DMS 273 (cell line): ENCODE data around the gene B3GNT8.
"Not testable (repeated sequence)": the region's sequence is repeated elsewhere in the genome, so short reads cannot be mapped to it uniquely, and the experiment has no call there.

Source experiments
- DNase-seq: peaks from one replicate; lab custom pipeline; 2025; ENCODE audit not compliant: unreplicated experiment; lab: John Stamatoyannopoulos, UW

The B3GNT8 gene

DNA sequence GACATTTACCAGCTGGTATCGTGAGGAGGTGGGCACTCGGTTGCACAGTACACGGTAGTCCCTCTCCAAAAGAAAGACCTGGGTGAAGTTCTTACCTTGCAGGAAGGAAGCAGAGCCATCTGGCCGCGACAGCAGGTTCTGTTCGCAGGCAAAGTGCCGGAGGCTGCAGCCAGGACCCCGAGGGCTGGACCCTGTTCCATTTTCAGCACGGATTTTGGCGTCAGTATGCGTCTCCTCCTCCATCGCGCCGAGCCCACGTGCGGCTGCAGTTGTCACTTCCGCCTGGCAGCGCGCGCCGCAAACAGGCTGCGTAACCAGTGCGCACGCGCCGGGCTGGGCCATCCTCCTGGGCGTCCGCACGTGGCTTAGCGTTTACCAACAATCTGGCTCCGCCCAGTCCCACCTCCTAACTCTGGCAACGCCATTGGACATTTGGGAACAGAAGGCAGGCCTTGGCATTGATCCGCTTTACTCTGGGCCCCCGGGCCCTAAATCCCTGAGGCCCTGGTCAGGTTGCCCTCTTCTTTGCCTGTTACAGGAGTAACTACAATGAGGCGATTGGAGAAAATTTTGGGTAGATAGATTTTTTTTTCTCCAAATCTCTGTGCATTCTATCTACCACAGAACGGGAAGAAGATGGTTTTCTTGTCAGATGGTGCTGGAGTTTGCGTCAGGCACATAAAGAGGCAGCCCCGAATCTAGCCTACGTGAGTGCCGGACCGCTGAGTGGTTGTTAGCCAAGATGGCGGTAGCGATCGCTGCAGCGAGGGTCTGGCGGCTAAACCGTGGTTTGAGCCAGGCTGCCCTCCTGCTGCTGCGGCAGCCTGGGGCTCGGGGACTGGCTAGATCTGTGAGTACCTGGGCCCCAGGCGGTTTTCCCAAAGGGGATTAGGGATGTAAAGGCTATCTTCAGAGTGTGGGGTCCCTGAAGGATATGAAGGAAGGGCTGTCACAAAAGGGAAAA lies 29.8 kb downstream of the B3GNT8 start, which contains the start of the genes BCKDHA and EXOSC5:
Gene BCKDHA (plus strand): TSS at position 733 of the 964 bp plus-strand sequence. CDS start 10 bp downstream, at position 743.
Gene EXOSC5 (minus strand): TSS at position 274 of the 964 bp plus-strand sequence. CDS start 31 bp downstream, at position 243.
- peak; percentile 100 for DNase-seq

DNA sequence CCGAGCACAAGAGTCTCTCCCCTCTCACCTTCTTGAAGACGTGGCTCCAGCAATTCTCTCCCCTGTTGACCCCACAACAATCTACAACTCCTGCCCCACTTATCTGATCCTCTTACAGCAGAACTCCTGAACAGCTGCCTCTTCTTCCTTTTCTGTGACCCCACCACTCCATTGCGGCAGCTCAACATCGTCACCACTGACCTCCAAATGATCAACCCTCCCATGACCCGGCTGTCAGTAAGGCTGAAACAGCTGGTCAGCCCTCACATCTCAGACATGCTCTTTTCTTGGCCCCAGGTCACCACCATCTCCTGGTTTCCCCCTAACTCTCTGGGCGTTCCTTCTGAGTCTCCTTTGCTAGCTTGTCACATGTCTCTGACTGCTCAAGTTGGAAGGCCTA lies 31.8 kb downstream of the B3GNT8 start:
- no peak for DNase-seq

DNA sequence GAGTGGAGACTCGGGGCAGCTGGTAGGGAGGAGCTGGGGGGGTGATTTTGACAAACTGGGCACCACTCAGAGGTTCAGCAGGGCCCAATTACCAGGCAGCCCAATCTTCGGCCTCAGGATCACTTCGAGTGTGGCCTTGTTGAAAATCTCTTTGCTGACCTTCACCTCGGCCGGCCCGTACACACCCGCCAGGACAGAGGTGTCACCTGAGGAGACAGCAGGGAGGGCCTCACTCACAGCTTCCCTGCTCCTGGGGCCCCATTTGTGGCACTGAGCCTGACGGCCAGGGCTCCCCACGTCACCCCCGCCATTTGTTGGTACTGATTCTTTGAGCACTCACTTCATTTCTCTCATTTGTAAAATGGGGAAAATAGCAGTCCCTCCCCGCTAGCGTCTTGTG lies 34.4 kb downstream of the B3GNT8 start:
- no peak for DNase-seq

DNA sequence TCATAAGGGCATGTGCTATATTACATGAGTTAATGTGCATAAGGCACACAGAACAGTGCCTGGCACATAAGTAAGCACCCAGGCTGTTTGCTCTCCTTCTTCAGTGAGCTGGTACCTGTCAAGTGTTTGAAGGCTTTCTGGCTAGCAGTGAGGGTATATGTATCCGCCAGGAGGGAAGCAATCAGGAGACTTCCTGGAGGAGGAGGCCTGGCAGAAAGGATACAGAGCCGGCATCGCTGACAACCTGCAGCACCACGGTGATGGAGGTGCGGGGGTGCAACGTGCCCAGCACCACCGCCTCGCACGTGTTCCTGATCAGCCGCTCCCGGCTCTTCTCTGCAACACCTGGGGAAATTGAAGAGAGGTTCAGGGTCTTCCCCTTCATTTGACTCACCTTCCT lies 35.6 kb downstream of the B3GNT8 start:
- DNase-seq: no peak

DNA sequence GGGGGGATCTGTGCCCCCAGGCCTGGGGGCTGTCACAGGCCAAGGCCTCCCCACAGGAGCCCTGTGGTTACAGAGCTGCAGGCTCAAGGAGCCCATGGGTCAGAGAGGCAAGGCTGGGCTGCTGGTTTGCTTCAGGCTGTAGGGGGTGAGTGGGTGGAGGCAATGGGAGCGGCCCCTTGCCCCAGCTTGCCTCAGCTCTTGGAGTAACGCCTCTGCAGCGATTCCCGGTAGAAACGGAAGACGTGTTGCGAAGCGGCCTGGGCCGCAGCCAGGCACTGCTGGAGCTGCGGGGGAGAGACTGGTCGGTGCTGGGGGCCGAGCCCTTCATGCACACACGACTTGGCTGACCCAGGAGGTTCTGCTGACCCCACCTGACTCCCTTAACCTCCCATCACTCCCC lies 40.7 kb downstream of the B3GNT8 start:
- DNase-seq: no peak

DNA sequence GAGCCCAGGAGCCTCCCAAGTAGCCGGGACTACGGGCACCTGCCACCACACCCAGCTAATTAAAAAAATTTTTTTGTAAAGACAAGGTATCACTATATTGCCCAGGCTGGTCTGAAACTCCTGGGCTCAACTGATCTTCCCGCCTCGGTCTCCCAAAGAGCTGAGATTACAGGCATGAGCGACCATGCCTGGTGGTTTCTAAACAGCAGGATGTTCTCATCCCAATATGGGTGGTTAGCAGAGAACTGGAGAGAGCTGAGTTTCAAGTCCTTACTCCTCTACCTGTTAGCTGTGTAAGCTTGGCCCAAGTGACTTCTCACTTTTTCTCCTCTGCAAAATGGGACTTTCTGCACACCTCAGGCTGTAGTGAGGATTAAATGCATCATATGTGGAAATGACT lies 42.8 kb downstream of the B3GNT8 start:
- DNase-seq: no peak

DNA sequence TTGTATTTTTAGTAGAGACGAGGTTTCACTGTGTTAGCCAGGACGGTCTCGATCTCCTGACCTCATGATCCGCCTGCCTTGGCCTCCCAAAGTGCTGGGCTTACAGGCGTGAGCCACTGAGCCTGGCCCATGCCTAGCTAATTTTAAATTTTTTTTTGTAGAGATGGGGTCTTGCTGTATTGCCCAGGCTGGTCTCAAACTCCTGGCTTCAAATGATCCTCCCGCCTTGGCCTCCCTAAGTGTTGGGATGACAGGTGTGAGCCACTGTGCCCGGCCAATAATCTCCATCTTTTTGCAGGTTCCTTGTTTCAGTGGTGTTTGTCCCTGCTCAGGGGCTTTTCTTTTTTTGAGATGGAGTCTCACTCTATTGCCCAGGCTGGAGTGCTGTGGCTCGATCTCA lies 45.6 kb downstream of the B3GNT8 start:
- not testable (repeated sequence) for DNase-seq

DNA sequence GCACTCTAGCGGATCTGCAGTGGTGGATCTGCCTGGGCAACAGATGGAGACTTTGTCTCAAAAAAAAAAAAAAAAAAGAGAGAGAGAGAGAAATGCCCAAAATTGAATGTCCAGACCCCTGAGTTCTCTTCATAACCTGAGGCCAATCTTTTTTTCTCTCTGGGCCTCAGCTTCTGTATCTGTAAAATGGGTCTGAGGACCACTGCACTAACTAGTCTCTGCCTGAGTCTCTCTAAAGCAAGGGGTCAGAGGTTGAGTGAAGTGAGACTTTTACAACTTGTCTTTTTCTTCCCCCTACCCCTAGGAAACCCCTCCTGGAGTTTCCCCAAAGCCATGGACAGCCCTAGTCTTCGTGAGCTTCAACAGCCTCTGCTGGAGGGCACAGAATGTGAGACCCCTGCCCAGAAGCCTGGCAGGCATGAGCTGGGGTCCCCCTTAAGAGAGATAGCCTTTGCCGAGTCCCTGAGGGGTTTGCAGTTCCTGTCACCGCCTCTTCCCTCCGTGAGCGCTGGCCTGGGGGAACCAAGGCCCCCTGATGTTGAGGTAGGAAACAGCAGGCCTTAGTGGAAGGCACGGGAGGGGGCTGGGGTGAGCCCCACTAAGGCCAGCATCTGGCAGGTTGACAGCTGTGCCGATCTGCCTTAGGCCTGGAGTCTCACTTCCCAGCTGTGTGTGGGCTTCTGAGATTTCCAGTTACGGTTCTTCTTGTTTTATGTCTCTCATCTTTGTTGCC lies 49.0 kb downstream of the B3GNT8 start:
- DNase-seq: peak; percentile 90

DNA sequence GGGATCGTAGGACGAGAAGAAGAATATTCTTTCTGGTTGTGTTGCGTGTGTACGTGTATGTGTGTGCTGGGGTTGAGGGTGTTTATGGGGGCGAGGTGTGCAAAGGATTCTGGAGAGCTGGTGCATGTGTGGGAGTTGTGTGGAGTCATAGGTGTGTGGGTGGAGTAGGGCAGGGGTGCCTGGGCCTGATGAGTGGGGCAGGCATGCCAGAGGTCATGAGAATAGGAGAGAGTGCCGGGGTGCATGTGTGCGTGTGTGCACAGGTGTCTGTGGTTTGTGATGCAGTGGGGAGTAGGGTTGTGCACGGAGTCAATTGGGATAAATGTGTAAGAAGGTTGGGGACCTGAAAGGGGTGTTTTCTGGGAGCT lies 50.2 kb downstream of the B3GNT8 start:
- no peak for DNase-seq

DNA sequence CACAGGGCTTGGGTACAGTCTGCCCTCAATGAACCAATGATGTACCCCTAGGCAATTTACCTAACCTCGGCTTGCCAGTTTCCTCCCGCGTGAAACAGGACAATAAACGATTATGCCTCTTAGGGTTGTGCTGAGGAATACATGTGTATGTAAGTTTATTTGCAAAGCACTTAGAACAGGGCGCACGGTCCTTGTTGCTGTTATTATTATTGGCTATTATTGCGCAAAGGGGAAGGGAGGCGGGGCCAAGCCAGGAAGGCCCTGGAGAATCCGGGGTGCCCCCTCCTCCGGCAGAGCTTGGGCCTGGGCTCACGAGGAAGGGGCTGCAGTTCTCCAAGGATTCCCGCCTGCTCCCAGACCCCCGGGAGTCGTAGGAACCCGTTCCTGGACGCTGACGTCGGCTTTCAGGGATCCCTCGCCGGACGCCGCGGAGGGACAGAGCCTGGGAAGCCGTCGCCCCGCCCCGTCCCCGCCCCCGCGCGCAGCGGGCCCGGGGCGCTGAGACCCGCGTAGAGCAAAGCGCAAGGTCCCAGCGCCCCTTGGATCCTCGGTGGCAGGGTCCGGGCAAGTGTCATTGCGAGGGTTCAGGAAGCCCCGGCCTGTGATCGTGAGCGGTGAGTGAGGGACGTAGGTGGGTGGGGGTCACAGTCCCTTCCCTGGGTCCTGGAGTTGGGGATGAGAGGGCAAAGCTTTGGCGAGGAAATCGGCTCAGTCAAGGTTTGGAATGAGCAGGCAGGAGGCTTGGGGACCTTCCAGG lies 50.8 kb downstream of the B3GNT8 start, which contains the start of gene TMEM91:
Gene TMEM91 (plus strand): TSS at position 293 of the 757 bp plus-strand sequence. CDS start 1,777 bp downstream, outside the sequence.
- no peak for DNase-seq
